ENCODE results near the gene DENND1B.

DNA sequence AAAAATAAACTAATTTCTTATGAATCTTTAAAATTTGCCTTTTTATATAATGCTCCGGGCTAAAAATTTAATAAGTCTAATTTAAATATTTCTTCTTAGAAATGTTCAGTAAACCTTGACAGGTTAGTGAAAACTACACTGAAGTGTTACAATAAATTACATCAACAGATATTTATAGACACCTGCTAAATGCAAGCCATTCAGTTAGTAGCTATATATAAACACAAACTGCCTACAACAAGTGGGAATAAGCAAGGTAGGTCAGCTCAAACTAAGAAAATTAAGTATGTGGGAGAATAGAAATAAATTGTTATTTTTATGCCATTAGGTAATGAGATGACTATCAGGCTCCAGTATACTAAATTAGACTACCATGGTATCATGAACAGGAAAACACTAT lies 215.6 kb downstream of the DENND1B start:
- TF ChIP-seq, protein P1, sequence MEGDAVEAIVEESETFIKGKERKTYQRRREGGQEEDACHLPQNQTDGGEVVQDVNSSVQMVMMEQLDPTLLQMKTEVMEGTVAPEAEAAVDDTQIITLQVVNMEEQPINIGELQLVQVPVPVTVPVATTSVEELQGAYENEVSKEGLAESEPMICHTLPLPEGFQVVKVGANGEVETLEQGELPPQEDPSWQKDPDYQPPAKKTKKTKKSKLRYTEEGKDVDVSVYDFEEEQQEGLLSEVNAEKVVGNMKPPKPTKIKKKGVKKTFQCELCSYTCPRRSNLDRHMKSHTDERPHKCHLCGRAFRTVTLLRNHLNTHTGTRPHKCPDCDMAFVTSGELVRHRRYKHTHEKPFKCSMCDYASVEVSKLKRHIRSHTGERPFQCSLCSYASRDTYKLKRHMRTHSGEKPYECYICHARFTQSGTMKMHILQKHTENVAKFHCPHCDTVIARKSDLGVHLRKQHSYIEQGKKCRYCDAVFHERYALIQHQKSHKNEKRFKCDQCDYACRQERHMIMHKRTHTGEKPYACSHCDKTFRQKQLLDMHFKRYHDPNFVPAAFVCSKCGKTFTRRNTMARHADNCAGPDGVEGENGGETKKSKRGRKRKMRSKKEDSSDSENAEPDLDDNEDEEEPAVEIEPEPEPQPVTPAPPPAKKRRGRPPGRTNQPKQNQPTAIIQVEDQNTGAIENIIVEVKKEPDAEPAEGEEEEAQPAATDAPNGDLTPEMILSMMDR (conservative IDR thresholded peaks at IDR 0.05; ENCODE audit: low read length): no peak
- no peak for TF ChIP-seq EZH2phosphoT487 (IDR thresholded peaks at IDR 0.05; ENCODE audit: borderline replicate concordance)
